Measurements from ENCODE around the gene C12orf57. TPM values are rescaled to one million over a fixed set of nuclear protein-coding genes. Genes with fewer than 3 reads are reported as not detected.
"Not testable (repeated sequence)": the region's sequence is repeated elsewhere in the genome, so short reads cannot be mapped to it uniquely, and the experiment has no call there.

C12orf57 gene, protein sequence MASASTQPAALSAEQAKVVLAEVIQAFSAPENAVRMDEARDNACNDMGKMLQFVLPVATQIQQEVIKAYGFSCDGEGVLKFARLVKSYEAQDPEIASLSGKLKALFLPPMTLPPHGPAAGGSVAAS
- total RNA-seq (2014; rRNA removed): 185 and 223 TPM in 2 replicates
- polyA plus RNA-seq (2012): 258 TPM

DNA sequence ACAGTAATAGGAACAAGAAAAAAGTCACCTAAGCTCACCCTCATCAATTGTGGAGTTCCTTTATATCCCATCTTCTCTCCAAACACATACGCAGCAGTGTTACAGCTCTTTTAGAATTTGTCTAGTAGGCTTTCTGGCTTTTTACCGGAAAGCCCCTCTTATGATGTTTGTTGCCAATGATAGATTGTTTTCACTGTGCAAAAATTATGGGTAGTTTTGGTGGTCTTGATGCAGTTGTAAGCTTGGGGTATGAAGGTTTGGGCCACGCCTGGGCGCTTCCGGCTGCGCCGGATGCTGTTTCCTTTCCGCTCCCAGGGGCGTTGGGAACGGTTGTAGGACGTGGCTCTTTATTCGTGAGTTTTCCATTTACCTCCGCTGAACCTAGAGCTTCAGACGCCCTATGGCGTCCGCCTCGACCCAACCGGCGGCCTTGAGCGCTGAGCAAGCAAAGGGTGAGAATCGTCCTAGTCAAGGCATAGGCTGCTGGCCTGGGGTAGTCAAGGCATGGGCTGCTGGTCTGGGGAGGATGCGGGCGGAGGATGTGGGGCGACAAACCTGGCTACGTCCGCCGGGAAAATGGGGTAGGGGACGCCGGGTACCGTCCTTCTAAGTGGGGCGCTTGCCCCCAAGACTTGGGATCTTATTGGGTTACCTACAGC lies at the start of gene C12orf57, which contains the start of gene RNU7-1:
Gene C12orf57 (plus strand): TSS at position 301 of the 659 bp plus-strand sequence. CDS start 100 bp downstream, at position 401.
Gene RNU7-1 (plus strand): TSS at position 95 of the 659 bp plus-strand sequence.
- DNase-seq (ENCODE audit: low read depth): peak; percentile 94

DNA sequence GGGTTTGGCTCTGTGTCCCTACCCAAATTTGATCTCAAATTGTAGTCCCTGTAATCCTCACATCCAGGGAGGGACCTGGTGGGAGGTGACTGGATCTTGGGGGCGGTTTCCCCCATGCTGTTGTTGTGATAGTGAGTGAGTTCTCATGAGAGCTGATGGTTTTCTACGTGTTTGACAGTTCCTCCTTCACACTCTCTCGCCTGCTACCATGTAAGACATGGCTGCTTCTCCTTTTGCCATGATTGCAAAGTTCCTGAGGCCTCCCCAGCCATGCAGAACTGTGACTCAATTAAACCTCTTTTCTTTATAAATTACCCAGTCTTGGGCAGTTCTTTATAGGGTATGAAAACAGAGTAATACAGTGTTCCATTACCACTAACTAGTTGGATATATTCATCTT lies 49.5 kb upstream of the C12orf57 start:
- no peak for DNase-seq (ENCODE audit: low read depth)

DNA sequence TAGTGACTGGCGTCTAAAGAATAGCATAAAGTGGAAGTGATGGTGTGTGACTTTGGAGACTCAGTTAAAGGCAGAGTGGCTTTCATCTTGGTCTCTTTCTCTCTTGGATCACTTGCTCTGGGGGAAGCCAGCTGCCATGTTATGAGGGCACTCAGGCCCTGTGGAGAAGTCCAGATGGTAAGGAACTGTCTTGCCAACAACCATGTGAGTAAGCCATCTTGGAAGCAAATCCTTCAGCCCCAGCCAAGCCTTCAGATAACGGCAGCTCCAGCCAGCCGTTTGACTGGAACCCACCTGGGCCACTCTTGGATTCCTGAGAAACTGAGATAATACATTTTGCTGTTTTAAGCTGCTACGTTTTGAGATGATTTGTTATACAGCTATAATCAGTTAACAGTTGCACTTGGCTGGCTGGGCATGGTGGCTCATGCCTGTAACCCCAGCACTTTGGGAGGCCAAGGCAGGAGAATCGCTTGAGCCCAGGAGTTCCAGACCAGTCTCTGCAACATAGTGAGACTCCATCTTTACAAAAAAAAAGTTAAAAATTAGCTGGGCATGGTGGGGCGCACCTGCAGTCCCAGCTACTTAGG lies 46.9 kb upstream of the C12orf57 start:
- no peak for DNase-seq (ENCODE audit: low read depth)

DNA sequence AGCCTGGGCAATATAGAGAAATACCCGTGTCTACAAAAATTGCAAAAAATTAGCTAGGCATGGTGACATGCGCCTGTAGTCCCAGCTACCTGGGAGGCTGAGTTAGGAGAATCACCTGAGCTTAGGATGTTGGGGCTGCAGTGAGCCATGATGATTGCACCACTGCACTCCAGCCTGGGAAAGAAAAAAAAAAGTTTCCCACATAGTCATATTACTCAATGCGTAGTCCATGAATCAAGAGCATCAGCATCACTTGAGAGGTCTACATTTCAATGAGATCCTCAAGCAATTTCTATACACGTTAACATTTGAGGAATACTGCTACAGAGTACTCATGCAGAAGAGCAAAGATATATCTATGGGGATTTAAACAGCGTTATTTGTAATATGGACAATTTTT lies 44.4 kb upstream of the C12orf57 start:
- no peak for DNase-seq (ENCODE audit: low read depth)

DNA sequence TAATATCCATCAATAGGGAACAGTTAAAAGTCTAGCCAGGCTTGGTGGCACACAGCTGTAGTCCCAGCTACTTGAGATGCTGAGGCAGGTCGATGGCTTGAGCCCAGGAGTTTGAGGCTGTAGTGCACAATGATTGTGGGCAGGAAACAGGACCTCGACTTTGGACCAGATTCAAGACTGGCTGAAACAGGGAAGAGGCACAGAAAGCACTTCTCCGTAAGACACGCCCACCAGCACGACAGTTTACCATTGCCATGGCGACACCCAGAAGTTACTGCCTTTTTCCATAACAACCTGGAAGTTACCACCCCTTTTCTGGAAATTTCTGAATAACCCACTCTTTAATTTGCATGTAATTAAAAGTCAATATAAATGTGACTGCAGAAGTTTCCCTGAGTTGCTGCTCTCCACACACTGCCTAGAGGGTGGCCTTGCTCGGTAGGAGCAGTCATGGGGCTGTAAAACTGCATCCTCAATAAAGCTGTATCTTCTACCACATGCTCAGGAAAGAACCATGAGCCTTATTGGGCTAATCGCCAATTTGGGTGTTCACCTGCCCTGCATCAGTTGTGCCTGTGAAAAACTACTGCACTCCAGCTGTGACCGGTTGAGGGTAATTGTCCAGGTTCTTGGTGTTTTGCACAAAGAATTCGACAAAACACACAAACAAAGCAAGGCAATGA lies 43.8 kb upstream of the C12orf57 start:
- DNase-seq (ENCODE audit: low read depth): peak; percentile 40

DNA sequence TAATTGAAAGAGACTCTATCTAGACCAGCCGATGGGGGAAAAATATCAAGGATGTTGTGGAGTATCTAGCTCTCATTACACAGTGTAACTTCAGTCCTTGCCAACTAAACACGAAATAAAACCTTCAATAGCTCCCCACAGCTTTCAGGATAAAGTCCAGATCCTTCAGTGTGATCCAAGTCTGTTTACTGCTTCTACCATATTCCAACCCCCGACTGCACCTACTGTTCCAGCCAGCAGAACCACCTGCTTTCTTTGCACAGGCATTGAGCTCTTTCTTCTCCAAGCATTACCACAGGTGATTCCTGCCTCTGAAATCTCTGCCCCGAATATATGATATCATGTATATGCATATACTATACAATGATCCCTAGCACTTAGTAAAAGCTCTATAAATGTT lies 41.4 kb upstream of the C12orf57 start:
- no peak for DNase-seq (ENCODE audit: low read depth)

DNA sequence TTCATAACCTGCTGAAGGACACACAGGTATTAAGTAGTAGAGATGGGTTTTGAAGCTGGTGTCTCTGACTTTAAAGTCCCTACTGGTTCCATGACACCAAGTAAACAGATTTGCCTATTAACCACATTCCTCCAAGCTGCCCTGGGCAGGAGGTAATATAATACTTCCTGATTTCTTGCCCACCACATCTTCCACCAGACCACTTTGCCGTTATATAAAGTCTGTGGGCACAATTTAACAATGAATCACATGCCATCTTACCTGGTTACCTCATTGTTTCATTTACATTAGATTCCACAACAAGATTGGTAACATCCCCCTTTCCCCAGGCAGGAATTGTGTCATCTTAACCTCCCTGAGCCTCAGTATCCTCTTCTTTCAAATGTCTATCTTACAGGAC lies 40.1 kb upstream of the C12orf57 start:
- DNase-seq (ENCODE audit: low read depth): no peak

DNA sequence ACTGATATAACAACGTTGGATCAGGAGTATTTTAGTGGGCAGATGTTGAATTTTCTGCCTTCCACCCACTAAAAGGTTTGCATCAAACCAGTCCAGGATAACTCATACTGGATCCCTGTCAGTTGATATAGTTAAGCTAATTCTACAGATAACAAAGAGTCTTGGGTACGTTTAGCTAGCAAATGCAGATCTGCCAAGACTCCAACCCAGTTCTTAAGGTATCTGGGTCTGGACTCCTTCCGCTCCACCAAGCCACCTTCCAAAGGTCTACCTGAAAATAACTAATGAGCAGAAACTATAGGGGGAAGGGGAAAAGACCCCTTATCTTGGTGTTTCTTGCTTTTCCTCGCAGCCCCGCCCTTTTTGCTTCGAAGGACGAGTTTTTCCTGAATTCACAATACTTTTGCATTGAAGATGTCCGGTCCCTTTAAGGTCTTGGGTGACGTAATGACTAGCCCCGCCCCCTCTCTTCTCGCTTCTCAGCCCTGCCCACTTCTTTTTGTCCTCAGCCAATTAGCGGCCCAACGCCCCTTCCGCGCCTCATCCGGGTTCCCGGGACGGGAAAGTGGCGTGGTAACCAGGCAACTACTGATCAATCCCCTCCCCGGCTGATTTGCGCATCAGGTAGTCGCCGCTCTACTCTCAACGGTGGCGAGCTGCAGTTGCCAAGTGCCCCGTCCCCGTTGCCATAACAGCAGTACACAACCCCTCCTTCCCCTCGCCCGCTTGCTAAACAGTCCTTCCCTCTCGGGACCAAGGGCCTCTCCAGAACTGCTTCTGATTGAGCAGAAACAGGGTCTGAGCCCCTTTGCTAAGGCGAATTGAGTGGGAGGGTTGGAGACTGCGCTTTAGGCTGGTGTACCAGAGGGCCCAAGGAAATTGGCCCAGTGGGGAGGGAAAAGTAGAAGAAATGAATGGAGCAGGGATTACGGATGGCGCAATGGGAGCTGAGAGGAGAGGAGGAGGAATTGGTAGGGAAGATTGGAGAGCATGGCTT lies 39.2 kb upstream of the C12orf57 start, which contains the start of gene LRRC23:
Gene LRRC23 (plus strand): TSS at position 543 of the 997 bp plus-strand sequence. CDS start 812 bp downstream, outside the sequence.
- peak; percentile 92 for DNase-seq (ENCODE audit: low read depth)

DNA sequence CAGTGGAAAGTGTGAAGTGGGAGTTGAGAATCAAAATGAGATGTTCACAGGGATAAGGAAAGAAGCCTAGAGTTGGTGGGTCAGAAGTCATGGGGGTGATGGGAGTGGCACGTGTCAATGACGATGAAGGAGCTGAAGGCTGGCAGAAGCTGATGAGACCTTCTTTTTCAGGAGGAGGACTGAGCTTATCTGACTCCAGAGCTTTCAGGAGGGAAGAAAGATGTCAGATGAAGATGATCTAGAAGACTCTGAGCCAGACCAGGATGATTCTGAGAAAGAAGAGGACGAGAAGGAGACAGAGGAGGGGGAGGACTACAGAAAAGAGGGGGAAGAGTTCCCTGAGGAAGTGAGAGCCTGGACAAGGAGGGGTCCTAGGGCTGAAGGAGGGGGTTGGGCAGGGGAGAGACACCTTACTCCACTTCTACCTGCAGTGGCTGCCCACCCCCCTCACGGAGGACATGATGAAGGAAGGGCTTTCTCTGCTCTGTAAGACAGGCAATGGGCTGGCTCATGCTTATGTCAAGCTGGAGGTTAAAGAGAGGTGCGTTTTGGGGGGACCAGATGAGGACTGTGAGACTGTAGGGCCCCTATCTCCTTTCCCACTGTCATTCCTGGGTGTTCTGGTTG lies 38.3 kb upstream of the C12orf57 start:
- DNase-seq (ENCODE audit: low read depth): no peak

DNA sequence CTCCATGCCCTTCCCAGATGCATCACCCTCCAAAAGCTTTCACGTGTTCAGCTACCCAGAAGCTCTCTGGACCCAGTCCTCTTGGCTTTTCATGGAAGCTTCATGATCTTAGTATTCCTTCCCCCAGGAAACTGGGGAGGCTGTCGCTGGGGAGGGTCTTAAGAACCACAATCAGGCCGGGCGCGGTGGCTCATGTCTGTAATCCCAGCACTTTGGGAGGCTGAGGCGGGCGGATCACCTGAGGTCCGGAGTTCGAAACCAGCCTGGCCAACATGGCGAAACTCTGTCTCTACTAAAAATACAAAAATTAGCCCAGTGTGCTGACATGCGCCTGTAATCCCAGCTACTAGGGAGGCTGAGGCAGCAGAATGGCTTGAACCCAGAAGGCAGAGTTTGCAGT lies 35.7 kb upstream of the C12orf57 start:
- not testable (repeated sequence) for DNase-seq (ENCODE audit: low read depth)

DNA sequence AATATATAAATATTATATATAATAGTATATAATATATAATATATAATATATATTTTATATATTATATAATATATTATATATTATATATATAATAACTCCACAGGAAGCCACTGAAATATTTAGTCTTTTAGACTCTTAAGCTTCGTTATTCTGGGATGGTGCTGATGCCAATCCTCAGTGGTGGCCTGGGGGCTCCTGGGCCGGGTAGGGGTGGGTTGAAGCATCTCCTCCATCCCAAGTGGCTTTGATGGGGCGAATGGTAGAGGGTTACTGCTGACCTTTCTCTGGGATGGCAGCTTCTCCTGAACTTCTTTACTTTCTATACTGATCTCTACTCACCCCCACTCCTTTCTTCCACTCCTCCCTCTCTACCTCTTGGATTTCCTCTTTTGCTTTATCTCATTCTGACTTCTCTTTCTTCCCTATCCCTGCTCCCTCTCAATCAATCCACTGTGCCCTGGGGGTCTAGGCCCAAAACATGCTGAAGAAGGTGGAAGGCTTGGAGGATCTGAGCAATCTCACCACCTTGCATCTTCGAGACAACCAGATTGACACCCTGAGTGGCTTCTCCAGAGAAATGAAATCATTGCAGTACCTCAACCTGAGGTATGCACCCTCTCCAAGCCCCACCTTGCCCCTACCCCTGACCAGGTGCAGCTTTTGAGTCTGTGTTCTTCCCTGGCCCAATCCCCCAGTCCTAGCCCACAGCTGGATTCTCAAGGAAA lies 34.2 kb upstream of the C12orf57 start:
- DNase-seq (ENCODE audit: low read depth): no peak

DNA sequence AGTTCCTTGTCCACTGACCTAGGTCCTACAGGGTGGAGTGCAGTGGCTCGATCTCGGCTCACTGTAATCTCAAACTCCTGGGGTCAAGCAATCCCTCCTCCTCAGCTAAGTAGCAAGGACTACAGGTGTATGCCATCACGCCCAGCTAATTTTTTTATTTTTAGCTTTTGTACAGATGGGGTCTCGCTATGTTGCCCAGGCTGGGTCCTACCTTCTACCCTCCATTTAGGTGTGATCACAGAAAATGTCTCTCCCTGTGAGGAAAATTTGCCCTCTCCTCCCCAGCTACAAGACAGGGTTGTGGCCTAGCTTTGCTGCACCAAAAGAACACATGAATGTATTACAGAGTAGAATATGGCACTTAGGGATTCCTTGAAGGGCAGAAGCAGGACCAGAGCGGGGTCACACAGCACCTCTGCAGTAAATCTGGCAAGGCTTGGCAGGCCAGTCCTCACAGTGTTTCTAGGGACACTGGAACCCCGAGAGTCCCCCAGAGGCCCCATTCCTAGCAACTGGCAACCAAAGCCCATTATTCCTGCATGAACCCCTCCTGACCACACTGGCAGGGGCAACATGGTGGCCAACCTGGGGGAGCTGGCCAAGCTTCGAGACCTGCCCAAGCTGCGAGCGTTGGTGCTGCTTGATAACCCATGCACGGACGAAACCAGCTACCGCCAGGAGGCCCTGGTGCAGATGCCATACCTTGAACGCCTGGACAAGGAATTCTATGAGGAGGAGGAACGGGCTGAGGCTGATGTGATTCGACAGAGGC lies 31.5 kb upstream of the C12orf57 start:
- no peak for DNase-seq (ENCODE audit: low read depth)

DNA sequence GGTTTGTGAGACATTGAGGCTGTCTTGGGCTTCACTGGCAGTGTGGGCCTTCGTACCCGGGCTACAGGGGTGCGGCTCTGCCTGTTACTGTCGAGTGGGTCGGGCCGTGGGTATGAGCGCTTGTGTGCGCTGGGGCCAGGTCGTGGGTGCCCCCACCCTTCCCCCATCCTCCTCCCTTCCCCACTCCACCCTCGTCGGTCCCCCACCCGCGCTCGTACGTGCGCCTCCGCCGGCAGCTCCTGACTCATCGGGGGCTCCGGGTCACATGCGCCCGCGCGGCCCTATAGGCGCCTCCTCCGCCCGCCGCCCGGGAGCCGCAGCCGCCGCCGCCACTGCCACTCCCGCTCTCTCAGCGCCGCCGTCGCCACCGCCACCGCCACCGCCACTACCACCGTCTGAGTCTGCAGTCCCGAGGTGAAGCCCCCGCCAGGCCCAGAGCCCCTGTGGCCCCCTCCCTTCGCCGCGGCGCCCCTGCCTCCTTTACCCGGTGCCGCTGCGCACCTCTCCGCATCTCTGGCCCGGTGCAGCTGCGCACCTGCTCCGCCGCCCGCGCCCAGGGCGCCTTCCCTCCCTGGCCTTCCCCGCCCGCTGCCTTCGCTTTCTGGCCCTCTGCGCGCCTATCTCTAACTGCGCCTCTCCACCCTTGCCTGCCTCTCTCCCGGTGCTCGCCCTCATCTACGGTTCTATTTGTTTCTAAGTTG lies 29.4 kb upstream of the C12orf57 start, which contains the start of gene ENO2:
Gene ENO2 (plus strand): TSS at position 335 of the 701 bp plus-strand sequence. CDS start 1,253 bp downstream, outside the sequence.
- peak; percentile 47 for DNase-seq (ENCODE audit: low read depth)

DNA sequence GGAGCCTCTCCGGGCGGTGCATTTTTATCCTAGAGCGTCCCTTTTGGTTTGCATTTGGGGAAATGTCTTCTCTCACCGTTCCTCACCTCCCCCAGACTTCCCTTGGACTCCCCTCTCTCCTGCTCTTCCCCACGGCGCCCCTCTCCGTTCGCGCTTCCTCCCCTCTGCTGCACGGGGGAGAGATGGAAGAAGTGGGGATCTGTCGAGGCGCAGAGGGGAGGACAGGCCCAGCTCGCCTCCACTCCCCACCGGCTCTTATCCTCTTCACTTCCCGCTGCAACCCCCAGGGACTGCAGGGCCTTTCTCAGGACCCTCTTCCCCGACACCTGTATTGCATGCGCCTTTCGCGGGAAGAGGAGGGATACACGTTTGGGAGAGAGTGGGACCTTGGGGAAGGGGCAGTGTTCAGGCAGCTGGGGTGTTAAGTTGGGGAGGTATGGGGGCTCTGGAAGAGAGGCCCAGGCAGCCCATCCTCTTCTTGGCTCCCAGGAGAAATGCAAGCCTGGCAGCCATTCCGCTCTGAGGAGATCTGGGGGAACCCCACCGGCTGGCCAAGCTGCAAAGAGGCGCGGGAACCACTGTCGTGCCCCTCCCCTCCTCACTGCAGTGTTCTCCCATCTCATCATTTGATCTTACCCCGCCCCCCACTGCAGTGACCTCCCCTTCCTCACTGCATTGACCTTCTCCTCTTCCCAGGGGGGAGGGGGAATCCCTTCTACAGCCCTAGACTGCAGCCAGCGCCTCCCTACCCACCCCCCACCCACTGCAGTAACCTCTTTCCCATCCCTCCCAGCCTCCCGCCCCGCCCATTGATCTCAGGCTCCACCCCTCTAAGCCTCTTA lies 28.7 kb upstream of the C12orf57 start:
- DNase-seq (ENCODE audit: low read depth): no peak

DNA sequence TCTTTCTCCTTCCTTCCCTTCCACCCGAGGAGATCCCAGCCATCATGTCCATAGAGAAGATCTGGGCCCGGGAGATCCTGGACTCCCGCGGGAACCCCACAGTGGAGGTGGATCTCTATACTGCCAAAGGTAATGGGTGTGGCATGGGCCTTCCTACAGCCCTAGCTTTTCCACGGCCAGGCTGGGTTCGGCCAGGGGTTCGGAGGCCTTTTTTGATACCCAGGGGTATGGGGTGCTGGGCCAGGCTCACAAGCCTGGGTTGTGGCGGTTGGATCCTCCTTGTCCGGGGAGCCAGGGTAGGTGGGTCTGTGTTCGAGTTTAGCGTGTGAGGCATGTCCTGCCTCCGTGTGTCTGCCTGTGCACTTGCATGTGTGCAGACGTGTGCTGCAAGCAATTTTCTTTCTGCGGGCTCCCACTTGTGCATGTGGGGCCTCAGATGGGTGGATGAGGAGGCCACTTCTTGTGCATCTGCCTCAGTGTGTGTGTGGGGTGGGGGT lies 28.0 kb upstream of the C12orf57 start:
- DNase-seq (ENCODE audit: low read depth): no peak

DNA sequence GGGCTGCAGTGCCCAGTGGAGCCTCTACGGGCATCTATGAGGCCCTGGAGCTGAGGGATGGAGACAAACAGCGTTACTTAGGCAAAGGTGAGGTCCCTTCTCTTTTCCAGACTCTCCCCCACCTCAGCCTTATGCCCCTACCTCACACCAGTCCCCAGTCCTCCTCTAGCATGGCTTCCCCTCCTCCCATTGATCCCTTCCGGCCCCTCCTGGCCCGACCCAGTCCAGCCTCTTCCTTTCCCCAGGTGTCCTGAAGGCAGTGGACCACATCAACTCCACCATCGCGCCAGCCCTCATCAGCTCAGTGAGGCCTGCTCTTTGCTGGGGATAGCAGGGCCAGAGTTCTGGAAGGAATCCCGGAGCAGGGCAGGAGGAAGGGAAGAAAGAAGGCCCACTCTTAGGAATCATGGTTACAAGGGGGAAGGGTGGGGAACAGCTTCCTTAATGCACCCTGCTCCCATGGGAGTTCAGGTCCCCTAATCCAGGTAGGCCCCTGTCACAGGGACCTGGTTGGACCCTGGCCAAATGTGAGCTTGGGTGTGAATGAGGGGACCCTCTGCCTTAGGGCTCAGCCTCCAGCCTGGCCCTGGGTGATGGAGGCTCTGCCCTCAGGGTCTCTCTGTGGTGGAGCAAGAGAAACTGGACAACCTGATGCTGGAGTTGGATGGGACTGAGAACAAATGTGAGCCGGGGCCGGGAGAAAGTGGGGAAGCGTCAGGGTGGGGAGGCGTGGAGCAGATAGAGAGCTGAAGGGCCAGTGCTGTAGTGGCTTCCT lies 27.2 kb upstream of the C12orf57 start:
- no peak for DNase-seq (ENCODE audit: low read depth)
